HepG2 (cell line): Measurements from ENCODE around the gene CAPZA1. TPM values are rescaled to one million over a fixed set of nuclear protein-coding genes. Genes with fewer than 3 reads are reported as not detected.

Source experiments
- ATAC-seq: fragments of 200-7000 bp; cut with Tn5 transposase; 3 replicates; pipeline ENCODE4 v1.9.1; 2020; ENCODE audit warnings: mild to moderate bottlenecking, moderate library complexity
- BruUV-seq: library from RNA; stranded (reverse); fragments of 400-500 nt; replicated peaks from 2 replicates; lab custom pipeline; 2021; lab: Mats Ljungman, UMichigan
- CTCF ChIA-PET: fragments of 300-600 bp; formaldehyde crosslinking; extraction: SDS; loops from one replicate; lab custom pipeline; 2021; ENCODE audit warnings: low total read pairs, inconsistent platforms, low intra/inter-chr PET ratio; lab: Yijun Ruan, JAX
- POLR2A ChIA-PET: fragments of 350-600 bp; sonication (Branson Sonifier 250); formaldehyde crosslinking; loops from one replicate; lab custom pipeline; 2020; ENCODE audit warnings: antibody characterized with exemption, inconsistent platforms; lab: Yijun Ruan, JAX
- DNase-seq: peaks from one replicate; pipeline ENCODE4 v3.0.0-alpha.2; 2015; ENCODE audit warnings: low spot score
- FAIRE-seq: peaks from 3 replicates; lab custom pipeline; 2011; peaks lifted over from hg19 to GRCh38; lab: Jason Lieb, UNC
- H2AFZ ChIP-seq: one replicate; pipeline ENCODE4 v1.6.1; 2011; ENCODE audit warnings: low read length, inconsistent platforms
- H3K27ac ChIP-seq: fragments of 300-600 bp; 3 replicates; pipeline ENCODE4 v1.8.0; 2011; ENCODE audit warnings: mixed run types, mild to moderate bottlenecking, mixed read lengths, low read length, inconsistent platforms; ENCODE audit not compliant: insufficient read depth; ENCODE audit errors: extremely low read length
- H3K27me3 ChIP-seq, 2 experiments: fragments of 200-600 bp in 1 of 2; 2 replicates in 1 of 2; 3 replicates in 1 of 2; pipeline versions ENCODE4 v1.6.0 to v1.8.0; 2011; ENCODE audit warnings: low read length in 2 of 2, mild to moderate bottlenecking in 2 of 2, moderate library complexity in 2 of 2, inconsistent platforms in 1 of 2; ENCODE audit not compliant: insufficient read depth in 2 of 2, control insufficient read depth in 1 of 2
- H3K36me3 ChIP-seq, 2 experiments: fragments of 200-600 bp in 1 of 2; replicated peaks in 1 of 2; 2 replicates in 1 of 2; 3 replicates in 1 of 2; pipeline versions ENCODE4 v1.5.1 to v1.8.0; 2011; ENCODE audit warnings: low read length in 2 of 2, inconsistent platforms in 1 of 2; ENCODE audit not compliant: insufficient read depth in 2 of 2, control insufficient read depth in 1 of 2
- H3K4me1 ChIP-seq: 2 replicates; pipeline ENCODE4 v1.5.1; 2012; ENCODE audit warnings: low read length, inconsistent platforms; ENCODE audit not compliant: insufficient read depth
- H3K4me2 ChIP-seq: 2 replicates; pipeline ENCODE4 v1.6.0; 2011; ENCODE audit warnings: low read depth, low read length, inconsistent platforms
- H3K4me3 ChIP-seq, 3 experiments: fragments of 200-600 bp in 1 of 3; sonication (generic), shearing (Covaris generic) in 1 of 3; replicated peaks in 1 of 3; 2 replicates each; pipeline ENCODE4 v1.5.1; 2011 to 2016; ENCODE audit warnings: low read length in 3 of 3, inconsistent platforms in 2 of 3, low read depth in 2 of 3, mild to moderate bottlenecking in 2 of 3, control low read depth in 1 of 3, mixed read lengths in 1 of 3; ENCODE audit not compliant: insufficient read depth in 1 of 3
- H3K79me2 ChIP-seq: one replicate; pipeline ENCODE4 v1.6.1; 2011; ENCODE audit warnings: low read length, inconsistent platforms; ENCODE audit not compliant: insufficient read depth
- H3K9ac ChIP-seq: 2 replicates; pipeline ENCODE4 v1.6.0; 2011; ENCODE audit warnings: mild to moderate bottlenecking, low read depth, low read length, inconsistent platforms; ENCODE audit not compliant: insufficient read depth
- H3K9me3 ChIP-seq: 2 replicates; pipeline ENCODE4 v1.5.1; 2012; ENCODE audit warnings: mild to moderate bottlenecking, low read length
- H4K20me1 ChIP-seq: 2 replicates; pipeline ENCODE4 v1.6.0; 2011; ENCODE audit warnings: inconsistent platforms, mild to moderate bottlenecking, low read length, moderate library complexity; ENCODE audit not compliant: insufficient read depth
- AKNA ChIP-seq: sonication (generic); formaldehyde crosslinking; IDR thresholded peaks from 2 replicates; pipeline ENCODE4 v1.4.0; 2020; ENCODE audit warnings: missing genetic modification reagents, borderline replicate concordance
- ARHGAP35 ChIP-seq: sonication (generic); formaldehyde crosslinking; IDR thresholded peaks from 2 replicates; pipeline ENCODE4 v1.9.0; 2022; ENCODE audit warnings: mild to moderate bottlenecking, inconsistent platforms, moderate library complexity, missing genetic modification reagents, borderline replicate concordance
- ASH2L ChIP-seq: fragments of 300-600, 200-600 bp; sonication (generic); IDR thresholded peaks from 2 replicates; pipeline ENCODE4 v1.7.0; 2017; ENCODE audit warnings: low read depth, mild to moderate bottlenecking, moderate library complexity, mixed read lengths, low read length; ENCODE audit not compliant: insufficient read length
- FOXC1 ChIP-seq: sonication (generic); formaldehyde crosslinking; IDR thresholded peaks from 2 replicates; pipeline ENCODE4 v1.8.0; 2022; ENCODE audit warnings: mild to moderate bottlenecking, missing genetic modification reagents, borderline replicate concordance
- GTF2F1 ChIP-seq: fragments of 150-350 bp; IDR thresholded peaks from 2 replicates; pipeline ENCODE4 v1.6.1; 2014; ENCODE audit warnings: low read length
- POLR2A ChIP-seq, 2 experiments: IDR thresholded peaks; 2 replicates each; pipeline ENCODE4 v1.6.1; 2011; ENCODE audit warnings: low read depth in 2 of 2, low read length in 2 of 2, mild to moderate bottlenecking in 1 of 2, moderate library complexity in 1 of 2; ENCODE audit not compliant: insufficient read depth in 1 of 2
- TFAP4 ChIP-seq: sonication (generic); IDR thresholded peaks from 2 replicates; pipeline ENCODE4 v1.6.1; 2016; ENCODE audit warnings: low read depth, borderline replicate concordance
- U2AF2 ChIP-seq: fragments of 200-400 bp; formaldehyde crosslinking; IDR thresholded peaks from 2 replicates; pipeline ENCODE4 v1.6.1; 2017; ENCODE audit warnings: low read depth, mild to moderate bottlenecking, low read length
- USF2 ChIP-seq, 2 experiments: sonication (generic) in 1 of 2; formaldehyde crosslinking in 1 of 2; IDR thresholded peaks; 2 replicates each; pipeline versions ENCODE4 v1.5.1 to v1.6.1; 2011 to 2020; ENCODE audit warnings: borderline replicate concordance in 1 of 2, low read depth in 1 of 2, low read length in 1 of 2, mild to moderate bottlenecking in 1 of 2, missing genetic modification reagents in 1 of 2, moderate library complexity in 1 of 2
- ZBTB25 ChIP-seq: IDR thresholded peaks from 2 replicates; pipeline ENCODE4 v1.6.1; 2018; ENCODE audit warnings: missing genetic modification reagents
- ZNF292 ChIP-seq: sonication (generic); formaldehyde crosslinking; IDR thresholded peaks from 2 replicates; pipeline ENCODE4 v1.8.1; 2022; ENCODE audit warnings: mild to moderate bottlenecking, low read depth, missing genetic modification reagents, borderline replicate concordance
- ZNF576 ChIP-seq: sonication (generic); formaldehyde crosslinking; IDR thresholded peaks from 2 replicates; pipeline ENCODE4 v1.4.0; 2020; ENCODE audit warnings: mild to moderate bottlenecking, missing genetic modification reagents
- WGBS: methylation state at CpG from one replicate; pipeline ENCODE4 v1.1.6; 2017; ENCODE audit warnings: low lambda C conversion rate; 5-methylcytosine and 5-hydroxymethylcytosine counted together
- in situ Hi-C: cut with HindIII; loops from 2 replicates; pipeline ENCODE4 v1.10.0; 2017; ENCODE audit warnings: low pct_unique_long_range_greater_than_20kb; ENCODE audit not compliant: extremely low pct_ligation_motif_present
- intact Hi-C: fragments of 100-400 bp; cut with micrococcal nuclease; formaldehyde crosslinking; loops from one replicate; pipeline ENCODE4 v1.10.0; 2022; ENCODE audit not compliant: unreplicated experiment
- polyA plus RNA-seq, 8 experiments: library from polyadenylated mRNA; depleted of rRNA in 3 of 8; stranded (reverse) in 7 of 8; unstranded in 1 of 8; fragments of >200 nt; fragmentation: Illumina TruSeq in 4 of 8; extraction: Trizol in 4 of 8; gene quantifications; 2 replicates each; pipeline versions ENCODE4 v1.2.1 to v1.2.3, GENCODE V29; 2011 to 2016; ENCODE audit warnings: low read depth in 4 of 8, missing spikeins in 1 of 8, mixed read lengths in 1 of 8; ENCODE audit not compliant: insufficient read depth in 1 of 8
- total RNA-seq, 5 experiments: library from RNA; depleted of rRNA; stranded (reverse); fragments of >200 nt; fragmentation: Illumina TruSeq; extraction: Trizol; gene quantifications; 2 replicates each; pipeline ENCODE4 v1.2.3, GENCODE V29; 2016; ENCODE audit warnings: low read depth in 1 of 5

Gene CAPZA1
- total and polyA plus RNA-seq, 2 of the 13 experiments (the other 11 are each of a cell fraction or from before 2014, with no cell fraction given) = 67.0 to 117 TPM

GRCh38 chr1:112685913-112686312 lies 66.3 kb downstream of the CAPZA1 start:
- H3K27me3 ChIP-seq = no peaks in the 10 kb centered on the region
- no peak overlapping the region for H3K4me3 ChIP-seq
- H3K79me2 ChIP-seq = peaks cover 21% of the 10 kb centered on the region
- H4K20me1 ChIP-seq = no peaks in the 10 kb centered on the region
- CTCF ChIA-PET = no interaction called here
- intact Hi-C loops = no loop called here
- POLR2A ChIA-PET = no interaction called here
- DNase-seq (no peak), ATAC-seq (no peak), FAIRE-seq (no peak)
- H3K9me3 ChIP-seq = no peaks in the 10 kb centered on the region
- 94% methylated on average over 5 of the region's 5 CpGs for WGBS
- no TSS peak for BruUV-seq
- H3K27ac ChIP-seq = no peak overlapping the region
- no peak overlapping the region for H3K4me2 ChIP-seq
- in situ Hi-C loops = no loop called here
- no peaks in the 10 kb centered on the region for H3K4me1 ChIP-seq
- TF ChIP-seq ZBTB25 (CRISPR knock-in tag) = no peak
- TF ChIP-seq ARHGAP35 = no peak
- no peak for TF ChIP-seq TFAP4
- no peak for TF ChIP-seq ZNF576
- TF ChIP-seq POLR2A (IDR thresholded peaks at IDR 0.05; ENCODE audit: insufficient read depth in 1 of 2, low read depth in 2 of 2, low read length in 2 of 2) = no peak
- TF ChIP-seq U2AF2 = no peak
- no peak for TF ChIP-seq ZNF292
- no peak for TF ChIP-seq USF2 (IDR thresholded peaks at IDR 0.05; ENCODE audit: low read depth, low read length)
- no peak for TF ChIP-seq USF2 (CRISPR knock-in tag; IDR thresholded peaks at IDR 0.05; ENCODE audit: borderline replicate concordance)
- TF ChIP-seq FOXC1 = no peak
- TF ChIP-seq AKNA (CRISPR knock-in tag) = no peak
- no peak for TF ChIP-seq ASH2L
- no peak for TF ChIP-seq GTF2F1
- H3K36me3 ChIP-seq = peaks cover 7 to 13% of the 10 kb centered on the region in 2 experiments
- no peak overlapping the region for H3K9ac ChIP-seq
- no peak overlapping the region for H2AFZ ChIP-seq
